ENCODE data around the gene NEU3. TPM values are rescaled to one million over a fixed set of nuclear protein-coding genes. Genes with fewer than 3 reads are reported as not detected.

NEU3 gene
- polyA plus RNA-seq, 1 donor (not counting 4 experiments of a cell fraction or from before 2014, with no cell fraction given), result 8.2 TPM

DNA sequence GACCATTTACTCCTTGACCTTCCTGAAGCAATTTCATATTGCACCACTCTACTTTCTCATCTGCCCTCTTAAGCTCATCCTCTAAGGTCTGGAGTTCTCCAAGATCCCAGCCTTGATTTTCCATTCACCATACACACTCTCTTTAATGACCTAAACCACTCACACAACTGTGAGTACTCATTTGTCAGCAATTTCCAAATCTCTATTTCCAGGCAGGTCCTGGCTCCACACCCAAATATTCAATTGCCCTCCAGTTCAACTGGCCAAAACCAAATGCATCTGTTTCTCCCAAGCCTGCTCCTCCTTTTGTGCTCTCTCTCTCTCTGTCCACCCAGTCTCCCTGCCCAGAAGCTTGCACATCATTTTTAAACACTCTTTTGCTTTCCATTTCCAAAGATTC is 39.6 kb downstream of the NEU3 start:
- H2AFZ ChIP-seq (ENCODE audit: control insufficient read depth, low read length), result no peak overlapping the region
- H3K36me3 ChIP-seq (ENCODE audit: control insufficient read depth in 2 of 2, extremely low read depth in 1 of 2, insufficient read depth in 2 of 2, low read length in 2 of 2), result no peaks in the 10 kb centered on the region
- dilution Hi-C loops (cut with MboI; ENCODE audit: extremely low pct_ligation_motif_present, low sequenced_read_pairs), result loop anchor here (25.0 kb wide), 1 partner anchor 184 kb away; no protein-coding TSS in a partner anchor
- H3K27me3 ChIP-seq (ENCODE audit: control insufficient read depth, extremely low read depth, insufficient read depth, low read length), result peaks cover 3% of the 10 kb centered on the region
- H3K27ac ChIP-seq (ENCODE audit: control insufficient read depth, insufficient read depth, low read length), result no peak overlapping the region
- no peak for DNase-seq (ENCODE audit: low read depth, low spot score)
- H4K20me1 ChIP-seq (ENCODE audit: control insufficient read depth, extremely low read depth, insufficient read depth, low read length), result no peaks in the 10 kb centered on the region
- no peak for FAIRE-seq
- H3K9me3 ChIP-seq (ENCODE audit: control insufficient read depth, low read depth, low read length), result no peaks in the 10 kb centered on the region
- TF ChIP-seq, protein P1, sequence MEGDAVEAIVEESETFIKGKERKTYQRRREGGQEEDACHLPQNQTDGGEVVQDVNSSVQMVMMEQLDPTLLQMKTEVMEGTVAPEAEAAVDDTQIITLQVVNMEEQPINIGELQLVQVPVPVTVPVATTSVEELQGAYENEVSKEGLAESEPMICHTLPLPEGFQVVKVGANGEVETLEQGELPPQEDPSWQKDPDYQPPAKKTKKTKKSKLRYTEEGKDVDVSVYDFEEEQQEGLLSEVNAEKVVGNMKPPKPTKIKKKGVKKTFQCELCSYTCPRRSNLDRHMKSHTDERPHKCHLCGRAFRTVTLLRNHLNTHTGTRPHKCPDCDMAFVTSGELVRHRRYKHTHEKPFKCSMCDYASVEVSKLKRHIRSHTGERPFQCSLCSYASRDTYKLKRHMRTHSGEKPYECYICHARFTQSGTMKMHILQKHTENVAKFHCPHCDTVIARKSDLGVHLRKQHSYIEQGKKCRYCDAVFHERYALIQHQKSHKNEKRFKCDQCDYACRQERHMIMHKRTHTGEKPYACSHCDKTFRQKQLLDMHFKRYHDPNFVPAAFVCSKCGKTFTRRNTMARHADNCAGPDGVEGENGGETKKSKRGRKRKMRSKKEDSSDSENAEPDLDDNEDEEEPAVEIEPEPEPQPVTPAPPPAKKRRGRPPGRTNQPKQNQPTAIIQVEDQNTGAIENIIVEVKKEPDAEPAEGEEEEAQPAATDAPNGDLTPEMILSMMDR (optimal IDR thresholded peaks at IDR 0.05 in 1 of 3, IDR thresholded peaks at IDR 0.05 in 1 of 3, conservative IDR thresholded peaks at IDR 0.05 in 1 of 3; ENCODE audit: extremely low read depth in 1 of 3, insufficient read depth in 2 of 3, low read length in 3 of 3), result no peak
- TF ChIP-seq EZH2 (IDR thresholded peaks at IDR 0.05; ENCODE audit: low read length), result no peak
- H3K4me2 ChIP-seq (ENCODE audit: control insufficient read depth, extremely low read depth, insufficient read depth, low read depth, low read length), result no peak overlapping the region
- H3K4me3 ChIP-seq (ENCODE audit: control insufficient read depth in 2 of 3, extremely low read depth in 1 of 3, insufficient read depth in 2 of 3, low read depth in 1 of 3, low read length in 3 of 3), result no peak overlapping the region
- no peak overlapping the region for H3K9ac ChIP-seq (ENCODE audit: control insufficient read depth, extremely low read depth, insufficient read depth, low read length)
- no peaks in the 10 kb centered on the region for H3K4me1 ChIP-seq (ENCODE audit: control insufficient read depth, extremely low read depth, insufficient read depth, low read length)
- no peaks in the 10 kb centered on the region for H3K9me1 ChIP-seq (ENCODE audit: control insufficient read depth, extremely low read depth, insufficient read depth, low read length)
- no peaks in the 10 kb centered on the region for H3K79me2 ChIP-seq (ENCODE audit: control insufficient read depth, insufficient read depth, low read length)

DNA sequence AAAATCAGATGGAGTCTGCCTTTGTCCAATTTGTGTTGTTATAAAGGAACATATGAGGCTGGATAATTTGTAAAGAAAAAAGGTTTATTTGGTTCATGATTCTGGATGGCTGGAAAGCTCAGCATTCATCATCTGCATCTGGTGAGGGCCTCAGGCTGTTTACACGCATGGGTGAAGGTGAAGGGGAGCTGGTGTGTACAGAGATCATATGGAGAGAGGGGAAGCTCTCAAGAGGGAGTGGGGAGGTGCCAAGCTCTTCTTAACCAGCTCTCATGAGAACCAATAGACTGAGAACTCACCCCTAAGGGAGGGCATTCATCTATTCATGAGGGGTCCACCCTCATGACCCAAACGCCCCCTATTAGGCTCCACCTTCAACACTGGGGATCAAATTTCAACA is 40.0 kb downstream of the NEU3 start:
- Histone ChIP-seq H3K4me1 (ENCODE audit: control insufficient read depth, extremely low read depth, insufficient read depth, low read length) (no peaks in the 10 kb centered on the region), H3K4me3 (ENCODE audit: control insufficient read depth in 2 of 3, extremely low read depth in 1 of 3, insufficient read depth in 2 of 3, low read depth in 1 of 3, low read length in 3 of 3) (no peak overlapping the region), H3K4me2 (ENCODE audit: control insufficient read depth, extremely low read depth, insufficient read depth, low read depth, low read length) (no peak overlapping the region), H3K79me2 (ENCODE audit: control insufficient read depth, insufficient read depth, low read length) (no peaks in the 10 kb centered on the region), H3K9me1 (ENCODE audit: control insufficient read depth, extremely low read depth, insufficient read depth, low read length) (no peaks in the 10 kb centered on the region), H2AFZ (ENCODE audit: control insufficient read depth, low read length) (no peak overlapping the region), H3K27me3 (ENCODE audit: control insufficient read depth, extremely low read depth, insufficient read depth, low read length) (peaks cover 3% of the 10 kb centered on the region), H3K27ac (ENCODE audit: control insufficient read depth, insufficient read depth, low read length) (no peak overlapping the region), H4K20me1 (ENCODE audit: control insufficient read depth, extremely low read depth, insufficient read depth, low read length) (no peaks in the 10 kb centered on the region), H3K36me3 (ENCODE audit: control insufficient read depth in 2 of 2, extremely low read depth in 1 of 2, insufficient read depth in 2 of 2, low read length in 2 of 2) (no peaks in the 10 kb centered on the region), H3K9me3 (ENCODE audit: control insufficient read depth, low read depth, low read length) (no peaks in the 10 kb centered on the region), H3K9ac (ENCODE audit: control insufficient read depth, extremely low read depth, insufficient read depth, low read length) (no peak overlapping the region)
- DNase-seq (ENCODE audit: low read depth, low spot score) (no peak), FAIRE-seq (no peak)
- TF ChIP-seq EZH2 (IDR thresholded peaks at IDR 0.05; ENCODE audit: low read length), result no peak
- TF ChIP-seq, protein P1 (optimal IDR thresholded peaks at IDR 0.05 in 1 of 3, IDR thresholded peaks at IDR 0.05 in 1 of 3, conservative IDR thresholded peaks at IDR 0.05 in 1 of 3; ENCODE audit: extremely low read depth in 1 of 3, insufficient read depth in 2 of 3, low read length in 3 of 3), result no peak
- dilution Hi-C loops (cut with MboI; ENCODE audit: extremely low pct_ligation_motif_present, low sequenced_read_pairs), result loop anchor here (25.0 kb wide), 1 partner anchor 184 kb away; no protein-coding TSS in a partner anchor
